GM19452 (cell line): Measurements from ENCODE around the gene KRTAP12-1.

ENCODE experiments used
- ATAC-seq: cut with Tn5 transposase; IDR thresholded peaks from one replicate; pipeline ENCODE4 v1.9.1; 2021; ENCODE audit not compliant: unreplicated experiment

KRTAP12-1 gene, protein sequence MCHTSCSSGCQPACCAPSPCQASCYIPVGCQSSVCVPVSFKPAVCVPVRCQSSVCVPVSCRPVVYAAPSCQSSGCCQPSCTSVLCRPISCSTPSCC

DNA sequence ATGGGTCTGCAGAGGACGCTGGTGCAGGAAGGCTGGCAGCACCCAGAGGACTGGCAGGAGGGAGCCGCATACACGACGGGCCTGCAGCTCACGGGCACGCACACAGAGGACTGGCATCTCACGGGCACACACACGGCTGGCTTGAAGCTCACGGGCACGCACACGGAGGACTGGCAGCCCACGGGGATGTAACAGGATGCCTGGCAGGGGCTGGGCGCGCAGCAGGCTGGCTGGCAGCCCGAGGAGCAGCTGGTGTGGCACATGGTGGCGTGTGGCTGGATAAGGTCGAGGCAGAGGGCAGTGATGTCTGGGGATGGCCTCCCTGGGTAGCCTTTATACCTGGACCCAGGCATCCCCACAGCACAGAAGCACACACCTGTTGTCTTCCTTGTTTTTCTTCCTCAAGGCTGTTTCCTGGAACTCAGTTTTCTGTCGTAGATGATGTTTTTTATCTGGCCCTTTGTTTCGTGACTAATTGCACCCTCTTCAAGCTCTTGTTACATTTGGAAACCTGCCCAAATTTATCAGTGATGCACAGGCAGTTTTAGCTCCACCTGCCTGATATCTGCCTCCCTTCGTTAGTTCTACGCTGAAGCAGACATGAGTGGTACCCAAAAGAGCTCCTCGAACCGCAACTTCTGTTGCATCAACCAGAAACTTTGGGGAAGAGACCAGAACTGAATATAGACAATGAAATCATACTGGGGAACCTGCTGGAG lies at the start of gene KRTAP12-1:
Gene KRTAP12-1 (minus strand): TSS at position 303 of the 719 bp plus-strand sequence. CDS start 40 bp downstream, at position 263.
- no peak for ATAC-seq

DNA sequence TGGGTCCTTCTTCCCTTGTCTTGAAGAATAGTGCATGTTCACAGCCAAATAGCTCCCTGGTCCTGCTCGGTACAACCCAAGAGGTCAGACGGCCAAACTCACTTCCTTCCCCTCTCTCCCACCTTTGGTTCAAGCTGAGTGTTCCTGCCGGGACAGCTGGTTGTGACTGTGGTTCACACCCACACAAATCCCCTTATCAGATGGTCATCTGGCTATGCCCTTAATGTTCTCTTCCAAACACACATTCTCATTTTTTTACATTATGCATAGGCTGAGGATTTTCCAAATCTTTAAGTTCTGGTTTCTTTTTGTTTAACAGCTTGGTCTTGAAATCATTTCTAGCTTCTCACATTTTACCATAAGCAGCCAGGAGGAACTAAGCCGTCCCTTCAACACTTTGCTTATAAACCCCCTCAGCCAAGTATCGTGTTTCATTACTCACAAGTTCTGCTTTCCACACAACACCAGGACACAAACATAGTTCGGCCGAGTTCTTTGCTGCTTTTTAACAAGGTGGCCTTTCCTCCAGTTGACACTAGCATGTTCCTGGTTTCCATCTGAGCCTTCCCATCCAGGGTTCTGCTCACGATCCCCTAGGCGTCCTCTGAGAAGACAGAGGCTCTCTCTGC lies 49.1 kb upstream of the KRTAP12-1 start:
- ATAC-seq = no peak

GRCh38 chr21:44730028-44730395 lies 48.0 kb upstream of the KRTAP12-1 start:
- ATAC-seq = no peak

DNA sequence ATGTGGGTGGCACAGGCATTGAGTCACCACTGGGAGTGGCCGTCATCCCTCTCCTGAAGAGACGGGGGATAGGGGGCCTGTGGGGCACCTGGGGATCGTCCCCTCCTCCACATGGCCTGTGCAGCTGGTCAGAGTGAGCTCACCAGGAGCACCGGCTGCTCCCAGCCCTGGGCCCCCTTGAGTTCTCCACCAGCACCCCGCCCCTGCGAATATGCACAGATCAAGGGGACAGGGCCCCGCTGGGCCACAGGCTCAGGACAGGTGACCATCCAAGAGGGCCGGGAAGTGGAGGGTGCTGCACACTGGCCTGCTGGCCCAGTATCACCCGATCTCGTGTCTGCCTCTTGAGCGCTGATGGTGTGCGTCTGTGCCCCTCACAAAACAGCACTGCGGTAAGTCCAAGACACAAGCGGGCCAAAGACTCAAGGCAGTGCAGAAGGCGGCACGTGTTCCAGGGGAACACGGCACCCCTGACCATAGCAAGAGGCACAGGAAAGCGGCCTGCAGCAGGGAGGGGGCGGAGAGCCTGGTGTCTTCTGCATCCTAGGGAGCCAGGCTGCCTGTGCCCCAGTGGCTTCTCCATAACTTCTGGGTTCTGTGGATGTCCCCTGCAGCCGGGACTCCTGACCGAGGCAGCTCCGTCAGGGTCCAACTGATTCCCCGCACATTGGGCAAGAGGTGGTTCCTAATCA lies 47.5 kb upstream of the KRTAP12-1 start:
- ATAC-seq = no peak

GRCh38 chr21:44728716-44729115 lies 46.8 kb upstream of the KRTAP12-1 start:
- ATAC-seq = no peak

DNA sequence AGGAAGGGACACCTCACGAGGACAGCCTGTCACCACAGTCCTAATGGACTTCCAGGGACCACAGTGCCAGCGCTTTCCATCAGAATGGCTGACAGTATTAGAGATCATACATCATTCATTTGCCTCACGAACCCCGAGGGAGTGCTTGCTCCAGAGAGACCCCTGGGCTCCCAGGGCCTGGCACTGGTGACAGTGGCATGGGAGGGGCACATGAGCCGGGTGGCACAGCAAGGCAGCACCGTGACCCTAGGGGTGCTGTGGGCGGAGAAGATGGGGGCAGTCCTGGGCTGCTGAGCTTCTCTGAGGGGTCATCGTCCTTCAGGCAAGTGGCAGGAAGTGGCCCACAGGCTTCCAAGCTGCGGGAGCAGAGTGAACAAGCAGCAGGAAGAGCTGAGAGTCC lies 45.8 kb upstream of the KRTAP12-1 start:
- ATAC-seq = no peak

- ATAC-seq = no peak
Observed at GRCh38 chr21:44727321-44727720, 45.4 kb upstream of the KRTAP12-1 start.

GRCh38 chr21:44726826-44727225 lies 44.9 kb upstream of the KRTAP12-1 start:
- ATAC-seq = no peak

GRCh38 chr21:44724926-44725325 lies 43.0 kb upstream of the KRTAP12-1 start:
- ATAC-seq = no peak

DNA sequence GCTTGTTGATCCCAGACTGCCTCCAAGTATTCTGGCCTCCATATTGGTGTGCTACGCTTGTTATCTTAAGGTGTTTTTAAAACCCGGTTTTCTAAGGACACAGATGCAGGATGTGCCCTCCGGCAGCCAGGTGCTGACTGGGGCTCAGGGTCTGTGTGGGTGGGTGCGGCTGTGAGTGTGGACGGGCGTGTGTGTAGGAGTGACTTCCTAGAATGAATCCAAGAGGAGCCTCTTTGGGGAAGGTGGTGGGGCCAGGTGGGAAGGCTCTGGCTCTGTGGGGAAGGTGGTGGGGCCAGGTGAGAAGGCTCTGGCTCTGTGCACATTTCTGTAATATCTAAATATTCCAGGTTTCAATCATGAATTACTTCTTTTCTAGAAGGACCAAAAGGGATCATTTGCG lies 42.2 kb upstream of the KRTAP12-1 start:
- ATAC-seq = no peak

- no peak for ATAC-seq
Observed at GRCh38 chr21:44723177-44724131, 41.5 kb upstream of the KRTAP12-1 start.

GRCh38 chr21:44722731-44723130 lies 40.8 kb upstream of the KRTAP12-1 start:
- no peak for ATAC-seq

DNA sequence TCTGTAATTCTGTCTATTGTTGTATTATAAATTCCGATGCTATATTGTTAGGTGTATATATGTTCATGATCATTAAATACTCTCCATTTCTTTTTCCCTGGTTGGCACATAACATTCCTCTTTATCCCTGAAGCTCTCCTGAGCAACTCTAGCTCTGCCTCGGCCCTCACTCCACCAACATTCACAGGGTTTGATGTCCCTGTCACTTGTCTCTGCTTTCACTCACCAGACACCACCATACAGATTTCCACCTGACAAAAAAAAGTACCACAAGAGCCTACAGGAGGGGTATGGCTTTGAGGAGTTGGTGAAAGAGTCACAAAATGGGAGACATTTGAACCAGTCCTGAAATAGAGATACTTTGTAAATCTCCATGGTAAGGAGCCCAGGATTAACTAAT lies 38.2 kb upstream of the KRTAP12-1 start:
- ATAC-seq = no peak

GRCh38 chr21:44718571-44718970 lies 36.6 kb upstream of the KRTAP12-1 start:
- ATAC-seq = no peak

- ATAC-seq = no peak
Observed at GRCh38 chr21:44718093-44718492, 36.1 kb upstream of the KRTAP12-1 start.

- no peak for ATAC-seq
Observed at GRCh38 chr21:44716984-44717383, 35.0 kb upstream of the KRTAP12-1 start.

DNA sequence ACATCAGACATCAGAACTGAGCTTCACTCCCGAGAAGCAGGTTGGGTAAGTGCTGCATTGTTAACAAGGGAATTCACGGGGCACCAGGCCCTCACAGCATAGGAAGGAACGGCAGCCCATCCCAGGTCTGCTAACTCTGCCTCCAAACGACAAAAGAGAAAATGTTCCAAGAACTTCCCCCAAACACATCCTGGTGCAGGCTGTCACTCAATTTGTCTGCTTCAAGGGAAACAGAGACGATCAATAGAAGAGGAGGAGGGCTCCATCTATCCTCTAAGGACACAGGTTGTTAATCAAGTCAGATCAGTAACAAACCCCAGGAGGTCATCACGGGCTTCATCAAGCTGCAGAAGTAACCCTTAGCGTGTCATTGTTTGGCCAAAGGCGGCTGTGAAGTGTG lies 32.9 kb upstream of the KRTAP12-1 start:
- no peak for ATAC-seq

- no peak for ATAC-seq
Observed at GRCh38 chr21:44713846-44714245, 31.9 kb upstream of the KRTAP12-1 start.

DNA sequence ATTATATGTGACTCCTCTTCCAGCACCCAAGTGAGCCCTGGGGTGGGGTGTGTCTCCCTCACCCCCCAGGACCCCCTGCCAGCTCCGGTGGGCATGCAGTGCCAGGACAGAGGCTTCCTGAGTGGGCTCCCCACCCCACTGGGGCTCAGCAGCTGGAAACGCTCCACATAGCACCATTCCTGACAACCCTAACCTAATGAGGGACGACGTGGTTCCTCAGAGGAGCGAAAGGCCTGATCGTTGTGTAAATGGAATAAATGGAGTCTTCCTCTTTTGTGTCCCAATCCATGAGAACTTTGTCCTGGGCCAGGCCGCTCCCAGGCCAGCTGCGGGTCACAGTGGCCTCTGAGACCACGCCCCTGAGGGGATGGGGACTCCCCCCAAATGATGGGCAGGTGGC lies 31.2 kb upstream of the KRTAP12-1 start:
- no peak for ATAC-seq

DNA sequence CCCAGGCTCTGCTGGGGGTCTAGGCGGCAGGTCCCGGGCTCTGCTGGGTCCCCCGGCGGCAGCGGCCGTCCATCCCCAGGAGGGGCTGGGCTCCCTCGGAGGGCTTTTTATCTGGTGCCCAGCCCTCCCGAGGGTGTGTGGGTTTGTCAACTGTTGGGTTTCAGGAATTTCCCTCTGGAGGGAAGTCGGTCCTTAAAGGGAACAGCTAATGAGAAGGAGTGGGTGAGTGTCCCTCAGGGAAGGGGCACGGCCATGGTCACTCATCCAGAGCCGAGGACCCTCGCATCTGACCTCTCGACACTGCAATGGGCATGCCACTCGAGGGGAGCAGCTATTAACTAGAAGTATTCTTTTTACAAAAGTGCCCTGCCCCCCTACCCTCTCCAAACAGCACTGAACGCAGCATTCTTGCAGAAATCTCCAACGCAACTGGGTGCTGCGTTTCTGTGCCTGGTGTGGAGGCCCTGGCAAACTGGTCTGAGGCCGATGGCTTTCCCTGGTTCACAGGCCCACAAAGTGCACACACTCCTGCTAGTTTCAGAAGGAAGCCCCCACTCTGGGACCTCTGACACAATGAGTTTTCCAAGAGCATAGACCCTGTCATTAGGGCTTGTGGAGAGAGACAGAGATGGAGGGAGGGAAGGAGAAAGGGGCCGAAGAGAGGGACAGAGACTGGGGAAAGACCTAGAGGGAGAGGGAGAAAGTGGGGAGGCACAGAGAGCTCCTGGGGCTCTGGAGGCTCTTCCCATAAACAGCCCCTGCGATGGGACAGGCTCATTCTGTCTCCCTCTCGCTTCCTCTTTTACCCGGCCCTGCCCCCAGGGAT lies 30.5 kb upstream of the KRTAP12-1 start:
- no peak for ATAC-seq
